ENCODE data around the gene ADK. TPM values are rescaled to one million over a fixed set of nuclear protein-coding genes. Genes with fewer than 3 reads are reported as not detected.

ADK gene
- total RNA-seq, 1 donor from 2014 or later: 62.0 TPM

- Histone ChIP-seq H3K4me3 (ENCODE audit: insufficient read depth, low read depth, low read length) (no peak overlapping the region), H3K79me2 (ENCODE audit: insufficient read depth, low read length) (no peaks in the 10 kb centered on the region), H3K4me2 (ENCODE audit: low read length) (no peak overlapping the region), H3K4me1 (ENCODE audit: insufficient read depth, low read length) (no peaks in the 10 kb centered on the region), H4K20me1 (ENCODE audit: insufficient read depth, low read length) (no peaks in the 10 kb centered on the region), H2AFZ (ENCODE audit: low read depth, low read length) (no peak overlapping the region), H3K27me3 (ENCODE audit: insufficient read depth, low read length) (no peaks in the 10 kb centered on the region), H3K9ac (ENCODE audit: low read length) (no peak overlapping the region), H3K27ac (ENCODE audit: low read depth, low read length) (no peak overlapping the region), H3K9me3 (ENCODE audit: insufficient read depth, low read depth, low read length) (no peaks in the 10 kb centered on the region), H3K36me3 (ENCODE audit: insufficient read depth, low read length) (no peaks in the 10 kb centered on the region)
- peaks cover 6% of the 10 kb centered on the region for H3K9me3 Mint-ChIP-seq (ENCODE audit: unreplicated experiment)
- H3K4me1 Mint-ChIP-seq (ENCODE audit: low read depth, unreplicated experiment): peaks cover 2% of the 10 kb centered on the region
- H3K27me3 Mint-ChIP-seq (ENCODE audit: low read depth, unreplicated experiment): no peaks in the 10 kb centered on the region
- TF ChIP-seq CTCF (IDR thresholded peaks at IDR 0.05; ENCODE audit: insufficient read depth, low read depth, low read length): no peak
- TF ChIP-seq EZH2 (IDR thresholded peaks at IDR 0.05; ENCODE audit: insufficient read depth, low read length): no peak
- no peak overlapping the region for H3K4me3 Mint-ChIP-seq (ENCODE audit: unreplicated experiment)
- DNase-seq (ENCODE audit: low read depth) (no peak), FAIRE-seq (no peak)
- peaks cover 23% of the 10 kb centered on the region for H3K36me3 Mint-ChIP-seq (ENCODE audit: low read depth, unreplicated experiment)
- no peak overlapping the region for H3K27ac Mint-ChIP-seq (ENCODE audit: unreplicated experiment)
Observed at GRCh38 chr10:74634995-74635536, 484.0 kb downstream of the ADK start.

GRCh38 chr10:74635655-74636054 lies 484.6 kb downstream of the ADK start:
- no peaks in the 10 kb centered on the region for H3K79me2 ChIP-seq (ENCODE audit: insufficient read depth, low read length)
- H3K27me3 ChIP-seq (ENCODE audit: insufficient read depth, low read length): no peaks in the 10 kb centered on the region
- no peaks in the 10 kb centered on the region for H3K27me3 Mint-ChIP-seq (ENCODE audit: low read depth, unreplicated experiment)
- no peak overlapping the region for H3K4me3 Mint-ChIP-seq (ENCODE audit: unreplicated experiment)
- no peaks in the 10 kb centered on the region for H3K9me3 ChIP-seq (ENCODE audit: insufficient read depth, low read depth, low read length)
- no peak overlapping the region for H3K4me2 ChIP-seq (ENCODE audit: low read length)
- peaks cover 23% of the 10 kb centered on the region for H3K36me3 Mint-ChIP-seq (ENCODE audit: low read depth, unreplicated experiment)
- H3K4me1 ChIP-seq (ENCODE audit: insufficient read depth, low read length): no peaks in the 10 kb centered on the region
- no peak overlapping the region for H3K4me3 ChIP-seq (ENCODE audit: insufficient read depth, low read depth, low read length)
- FAIRE-seq (no peak), DNase-seq (ENCODE audit: low read depth) (no peak)
- H3K4me1 Mint-ChIP-seq (ENCODE audit: low read depth, unreplicated experiment): peaks cover 7% of the 10 kb centered on the region
- no peak for TF ChIP-seq EZH2 (IDR thresholded peaks at IDR 0.05; ENCODE audit: insufficient read depth, low read length)
- no peak overlapping the region for H3K27ac Mint-ChIP-seq (ENCODE audit: unreplicated experiment)
- H3K36me3 ChIP-seq (ENCODE audit: insufficient read depth, low read length): no peaks in the 10 kb centered on the region
- no peak overlapping the region for H3K27ac ChIP-seq (ENCODE audit: low read depth, low read length)
- no peak overlapping the region for H3K9ac ChIP-seq (ENCODE audit: low read length)
- H2AFZ ChIP-seq (ENCODE audit: low read depth, low read length): no peak overlapping the region
- H4K20me1 ChIP-seq (ENCODE audit: insufficient read depth, low read length): no peaks in the 10 kb centered on the region
- peaks cover 6% of the 10 kb centered on the region for H3K9me3 Mint-ChIP-seq (ENCODE audit: unreplicated experiment)

GRCh38 chr10:74637685-74638084 lies 486.7 kb downstream of the ADK start:
- H3K4me3 Mint-ChIP-seq (ENCODE audit: unreplicated experiment): no peak overlapping the region
- H3K9ac ChIP-seq (ENCODE audit: low read length): no peak overlapping the region
- H3K4me2 ChIP-seq (ENCODE audit: low read length): no peak overlapping the region
- H3K4me1 Mint-ChIP-seq (ENCODE audit: low read depth, unreplicated experiment): peaks cover 7% of the 10 kb centered on the region
- H3K9me3 Mint-ChIP-seq (ENCODE audit: unreplicated experiment): peaks cover 6% of the 10 kb centered on the region
- H3K27ac ChIP-seq (ENCODE audit: low read depth, low read length): no peak overlapping the region
- no peak overlapping the region for H2AFZ ChIP-seq (ENCODE audit: low read depth, low read length)
- no peak overlapping the region for H3K4me3 ChIP-seq (ENCODE audit: insufficient read depth, low read depth, low read length)
- no peaks in the 10 kb centered on the region for H3K9me3 ChIP-seq (ENCODE audit: insufficient read depth, low read depth, low read length)
- H3K27me3 Mint-ChIP-seq (ENCODE audit: low read depth, unreplicated experiment): no peaks in the 10 kb centered on the region
- no peak overlapping the region for H3K27ac Mint-ChIP-seq (ENCODE audit: unreplicated experiment)
- no peaks in the 10 kb centered on the region for H3K79me2 ChIP-seq (ENCODE audit: insufficient read depth, low read length)
- no peaks in the 10 kb centered on the region for H3K4me1 ChIP-seq (ENCODE audit: insufficient read depth, low read length)
- no peaks in the 10 kb centered on the region for H3K36me3 ChIP-seq (ENCODE audit: insufficient read depth, low read length)
- peaks cover 21% of the 10 kb centered on the region for H3K36me3 Mint-ChIP-seq (ENCODE audit: low read depth, unreplicated experiment)
- no peak for DNase-seq (ENCODE audit: low read depth)
- no peak for TF ChIP-seq EZH2 (IDR thresholded peaks at IDR 0.05; ENCODE audit: insufficient read depth, low read length)
- TF ChIP-seq CTCF (IDR thresholded peaks at IDR 0.05; ENCODE audit: insufficient read depth, low read depth, low read length): no peak
- H4K20me1 ChIP-seq (ENCODE audit: insufficient read depth, low read length): no peaks in the 10 kb centered on the region
- FAIRE-seq: no peak
- no peaks in the 10 kb centered on the region for H3K27me3 ChIP-seq (ENCODE audit: insufficient read depth, low read length)
